HG03521 (cell line): ENCODE data around the gene RPS19.

Source experiments
- ATAC-seq: cut with Tn5 transposase; IDR thresholded peaks from one replicate; pipeline ENCODE4 v1.9.1; 2021; ENCODE audit warnings: mild to moderate bottlenecking, moderate library complexity; ENCODE audit not compliant: unreplicated experiment

RPS19 gene

GRCh38 chr19:41859618-41860418, at the start of gene RPS19:
RPS19 (plus strand) TSS chr19:41860255; CDS start chr19:41860775, 520 bp downstream.
- peak; percentile 78 for ATAC-seq

DNA sequence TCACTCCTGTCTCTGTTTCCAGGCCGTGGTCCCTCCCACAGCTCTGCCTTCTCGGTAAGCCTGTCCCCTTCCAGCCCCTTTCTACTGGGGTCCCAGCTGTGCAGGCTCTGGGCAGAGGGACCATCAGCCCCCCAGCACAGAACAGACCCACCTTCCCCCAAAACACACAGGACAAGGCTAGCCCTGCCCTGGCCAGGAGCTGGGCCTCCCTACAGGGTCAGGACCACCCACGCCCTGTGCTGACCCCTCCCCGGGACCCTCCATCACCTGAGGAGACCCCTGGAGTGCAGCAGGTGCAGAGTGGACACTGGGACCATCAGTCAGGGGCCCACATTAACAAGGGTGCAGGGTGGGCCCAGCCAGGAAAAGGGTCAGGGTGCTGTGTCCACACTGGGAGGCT, 49.8 kb upstream of the RPS19 start:
- no peak for ATAC-seq

GRCh38 chr19:41811036-41811435, 49.0 kb upstream of the RPS19 start:
- no peak for ATAC-seq

DNA sequence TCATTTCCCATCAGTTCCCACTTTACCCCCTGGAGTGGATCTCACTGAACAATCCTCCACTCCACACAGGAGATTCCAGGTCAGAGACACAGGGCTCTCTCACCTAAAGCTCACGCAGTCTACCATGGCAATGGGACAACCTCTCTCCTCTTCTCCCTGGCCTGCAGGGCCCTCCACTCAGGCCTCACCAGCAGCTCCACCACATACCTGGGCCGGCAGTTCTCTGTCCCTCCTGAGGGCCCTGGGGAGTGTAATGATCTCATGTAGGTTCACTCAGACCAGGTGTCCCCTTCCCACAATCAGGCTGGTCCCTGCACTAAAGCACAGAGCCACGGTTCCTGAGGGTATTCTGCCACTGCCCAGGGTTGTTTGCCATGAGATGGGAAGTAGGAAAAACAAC, 48.1 kb upstream of the RPS19 start:
- ATAC-seq = no peak

DNA sequence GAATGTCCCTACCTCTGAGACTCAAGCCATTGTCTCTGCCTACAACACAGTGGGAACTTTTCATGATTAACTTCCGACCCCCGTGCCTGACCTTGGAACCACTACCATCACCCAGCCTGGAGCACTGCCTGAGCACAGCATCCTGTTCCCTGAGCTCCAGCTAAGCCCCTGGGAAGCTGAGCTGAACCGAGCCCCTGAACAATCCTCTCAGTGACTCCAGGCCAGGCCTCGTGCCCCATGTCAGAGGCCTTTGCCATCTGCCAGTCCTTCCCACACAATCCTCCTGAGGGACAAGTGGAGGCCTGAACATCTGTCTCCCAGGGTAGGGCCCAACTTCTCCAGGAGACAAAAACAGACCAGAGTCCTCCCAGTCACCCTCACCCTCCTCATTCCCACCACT, 46.1 kb upstream of the RPS19 start:
- no peak for ATAC-seq

DNA sequence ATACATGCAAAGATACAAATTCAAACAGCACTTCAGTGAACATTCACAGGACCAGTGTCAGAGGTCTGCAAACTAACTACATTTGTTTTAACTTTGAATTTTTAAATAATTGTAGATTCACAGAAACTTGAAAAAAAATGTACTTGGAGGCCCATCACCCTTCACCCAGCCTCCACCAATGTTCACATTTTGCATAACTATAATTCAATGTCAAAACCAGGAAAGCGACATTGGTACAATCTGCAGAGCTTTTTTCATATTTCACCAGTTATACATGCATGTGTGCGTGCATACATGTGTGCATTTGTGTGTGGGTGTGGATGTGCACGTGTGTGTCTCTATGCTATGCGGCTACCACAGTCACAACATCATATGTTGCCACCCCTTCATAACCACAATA, 44.8 kb upstream of the RPS19 start:
- no peak for ATAC-seq

DNA sequence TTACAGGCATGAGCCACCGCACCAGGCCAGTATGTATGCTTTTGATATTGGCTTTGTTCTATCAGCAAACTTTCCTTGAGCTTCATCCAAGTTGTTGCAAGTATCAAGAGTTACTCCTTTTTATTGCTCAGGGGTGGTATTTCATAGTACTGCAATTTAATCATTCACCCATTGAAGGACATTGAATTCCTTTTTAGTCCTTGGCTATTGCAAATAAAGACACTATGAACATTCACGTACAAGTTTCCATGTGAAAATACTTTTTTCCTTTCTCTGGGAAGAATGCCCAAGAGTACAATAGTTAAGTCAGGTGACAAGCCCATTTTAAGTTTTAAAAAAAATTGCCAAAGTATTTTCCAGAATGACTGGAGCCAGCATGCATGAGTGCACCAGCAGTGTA, 43.3 kb upstream of the RPS19 start:
- ATAC-seq = no peak

- ATAC-seq = no peak
These were observed 38.9 kb upstream of the RPS19 start for GRCh38 chr19:41821003-41821735.

GRCh38 chr19:41837981-41838708, 21.9 kb upstream of the RPS19 start:
- no peak for ATAC-seq

DNA sequence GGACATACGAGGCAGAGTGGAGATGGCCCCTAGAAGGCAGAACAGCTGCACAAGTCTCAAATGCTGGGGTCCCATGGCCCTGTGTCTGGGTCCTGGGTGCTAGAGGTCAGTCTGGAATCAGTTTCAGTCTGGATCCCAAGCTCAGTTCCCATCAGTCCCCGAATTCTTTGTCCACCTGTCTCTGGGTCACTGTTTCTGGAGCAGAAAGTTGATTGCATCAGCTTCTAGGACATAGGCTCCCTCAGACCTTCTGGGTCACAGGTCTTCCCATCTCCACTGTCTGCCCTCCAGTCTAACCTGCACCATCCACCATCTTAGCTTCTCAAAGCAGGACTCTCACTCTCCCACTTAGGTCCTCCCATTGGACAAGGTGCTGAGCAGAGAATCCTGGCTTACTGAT, 20.8 kb upstream of the RPS19 start:
- ATAC-seq = no peak

- ATAC-seq = no peak
These were observed 16.7 kb upstream of the RPS19 start for GRCh38 chr19:41843371-41843770.

- ATAC-seq = no peak
These were observed 15.5 kb upstream of the RPS19 start, which contains the start of gene LYPD4 for GRCh38 chr19:41844601-41845000. LYPD4 (minus strand) TSS chr19:41844683; CDS start chr19:41839285, 5,398 bp downstream.

GRCh38 chr19:41845001-41845050, 15.2 kb upstream of the RPS19 start, which contains the start of gene DMRTC2:
DMRTC2 (plus strand) TSS chr19:41845042; CDS start chr19:41847429, 2,387 bp downstream.
- ATAC-seq = no peak

DNA sequence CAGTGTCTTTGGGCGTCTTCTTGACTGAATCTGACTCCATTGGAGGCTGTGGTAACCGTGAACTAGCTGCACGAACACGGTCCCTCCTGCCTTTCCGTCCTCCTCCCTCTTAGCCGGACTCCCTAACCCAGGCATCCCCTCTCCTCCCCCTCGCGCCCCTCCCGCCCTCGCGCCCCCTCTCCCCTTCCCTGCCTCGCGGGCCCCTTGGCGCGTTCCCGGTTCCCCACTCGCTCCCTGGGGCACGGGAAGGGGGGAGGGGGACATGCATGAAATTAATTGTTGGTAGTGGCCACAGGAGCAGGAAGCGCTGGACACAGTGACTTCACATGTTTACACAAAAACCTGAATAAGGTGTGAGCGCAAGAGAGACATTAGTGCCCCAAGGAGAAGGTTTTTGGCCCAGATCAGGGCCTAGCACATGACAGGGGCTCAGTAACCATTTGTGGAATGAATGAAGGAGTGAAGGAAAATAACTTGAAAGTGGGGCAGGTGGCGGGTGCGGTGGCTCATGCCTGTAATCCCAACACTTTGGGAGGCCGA, 14.9 kb upstream of the RPS19 start:
- ATAC-seq = no peak

DNA sequence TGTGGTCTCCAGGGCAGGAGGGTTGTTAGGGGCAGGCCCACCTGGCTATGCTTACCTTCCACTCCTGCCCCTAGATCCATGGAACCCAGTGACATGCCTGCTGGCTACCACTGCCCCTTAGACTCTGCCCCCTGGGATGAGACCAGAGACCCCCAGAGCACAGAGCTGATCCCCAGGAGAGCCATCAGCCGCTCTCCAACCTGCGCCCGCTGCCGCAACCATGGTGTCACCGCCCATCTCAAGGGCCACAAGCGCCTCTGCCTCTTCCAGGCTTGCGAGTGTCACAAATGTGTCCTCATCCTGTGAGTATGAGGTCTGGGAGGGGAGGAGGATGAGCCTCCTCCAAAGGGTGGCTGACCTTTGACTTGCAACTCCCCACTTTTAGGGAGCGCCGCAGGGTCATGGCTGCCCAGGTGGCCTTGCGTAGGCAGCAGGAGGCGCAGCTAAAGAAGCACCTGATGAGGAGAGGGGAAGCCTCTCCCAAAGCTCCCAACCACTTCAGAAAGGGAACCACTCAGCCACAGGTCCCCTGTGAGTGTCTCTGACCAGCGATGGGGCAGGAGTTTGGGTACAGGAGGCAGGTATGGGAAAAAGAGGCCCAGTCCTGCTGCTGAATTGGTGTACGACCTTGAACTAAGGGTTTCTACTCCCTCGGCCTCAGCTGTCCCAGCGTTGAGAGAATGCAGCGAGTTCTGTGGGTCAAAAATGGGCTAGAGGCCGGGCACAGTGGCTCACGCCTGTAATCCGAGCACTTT, 12.5 kb upstream of the RPS19 start:
- no peak for ATAC-seq

- ATAC-seq = no peak
These were observed 11.4 kb upstream of the RPS19 start for GRCh38 chr19:41848666-41849065.

DNA sequence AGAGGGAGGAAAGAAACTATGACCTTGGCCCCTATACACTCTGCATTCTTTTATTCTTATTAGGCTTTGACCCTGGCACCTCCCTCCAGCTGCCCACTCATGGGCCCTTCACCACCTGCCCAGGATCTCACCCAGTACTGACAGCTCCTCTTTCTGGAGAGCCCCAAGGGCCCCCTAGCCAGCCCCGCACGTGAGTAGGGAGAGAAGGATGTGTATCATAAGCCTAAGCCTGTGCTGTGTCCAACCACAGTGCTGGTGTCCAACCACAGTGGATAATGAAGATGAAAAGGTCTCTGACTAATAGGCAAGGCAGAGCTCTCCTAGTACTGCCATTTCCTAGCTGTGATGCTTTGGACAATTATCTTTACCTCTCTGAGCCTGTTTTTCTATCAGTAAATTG, 11.0 kb upstream of the RPS19 start:
- ATAC-seq = no peak

DNA sequence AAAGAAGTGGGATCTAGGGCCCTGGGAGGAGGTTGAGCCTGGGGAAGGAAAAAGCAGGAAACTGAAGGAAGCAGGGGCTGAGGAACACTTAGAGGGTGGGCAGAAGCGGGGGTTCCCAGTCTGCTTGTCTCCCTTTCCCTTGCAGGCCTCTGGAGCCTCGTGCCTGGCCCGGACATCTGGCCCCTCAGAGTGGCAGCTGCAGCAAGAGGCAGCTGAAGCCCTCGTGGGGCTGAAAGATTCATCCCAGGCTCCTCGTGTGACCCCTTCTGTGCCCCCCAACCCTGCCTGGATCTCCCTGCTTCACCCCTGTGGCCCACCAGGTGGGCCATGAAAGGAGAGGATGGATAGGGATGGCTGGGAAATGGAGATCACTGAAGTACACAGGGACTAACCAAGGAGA, 9.7 kb upstream of the RPS19 start:
- ATAC-seq = no peak

GRCh38 chr19:41851456-41851855, 8.6 kb upstream of the RPS19 start:
- no peak for ATAC-seq

DNA sequence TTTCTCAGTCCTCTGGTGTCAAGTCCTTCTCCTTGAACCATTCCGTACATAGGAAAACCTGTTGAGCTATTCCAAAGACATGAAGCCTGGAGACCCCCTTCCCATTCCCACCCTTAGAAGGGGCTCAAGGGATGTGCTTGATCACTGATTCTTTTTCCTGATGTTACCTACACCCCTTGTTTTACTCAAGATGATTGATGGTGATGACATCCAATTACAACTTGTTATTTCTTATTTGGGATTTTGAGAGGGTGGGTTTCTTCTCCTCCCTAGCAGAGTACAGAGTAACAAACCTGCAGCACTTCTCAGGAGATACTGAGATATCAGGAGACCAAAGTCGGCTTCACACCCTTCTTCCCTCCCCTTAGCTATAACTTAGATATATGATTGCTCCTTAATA, 6.7 kb upstream of the RPS19 start:
- no peak for ATAC-seq

DNA sequence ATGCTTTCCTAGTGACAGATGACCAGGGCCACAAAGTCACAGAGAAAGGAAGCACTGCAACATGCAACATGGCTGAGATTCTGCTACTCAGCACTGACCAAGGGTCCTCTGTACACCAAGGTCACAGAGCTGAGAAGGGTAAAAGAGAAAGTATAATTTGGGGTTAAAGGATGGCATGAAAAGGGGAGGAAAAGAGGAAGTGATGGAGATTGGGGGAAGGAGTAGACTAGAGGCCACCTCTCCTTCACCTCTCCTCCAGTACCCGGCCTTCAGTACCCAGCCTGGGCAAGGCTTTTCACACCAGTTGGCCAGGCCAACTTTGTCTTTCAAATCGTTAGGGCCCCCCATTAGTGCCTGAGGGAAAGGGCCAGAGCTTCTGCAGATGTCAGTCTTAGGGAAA, 6.3 kb upstream of the RPS19 start:
- ATAC-seq = no peak
